Transverse colon (tissue), 3 donors: ENCODE results near the gene PCED1B.

Source experiments
- CTCF ChIP-seq, 5 experiments: fragments of 200-600 bp in 3 of 5; fragments of 450-650 bp in 2 of 5; sonication (generic) in 3 of 5; IDR thresholded peaks; 1 replicate in 2 of 5; 2 replicates in 3 of 5; pipeline ENCODE4 v1.5.1; 2016 to 2017; ENCODE audit warnings: antibody characterized with exemption in 5 of 5, inconsistent platforms in 3 of 5, mild to moderate bottlenecking in 2 of 5, moderate library complexity in 1 of 5
- EP300 ChIP-seq: sonication (generic); formaldehyde crosslinking; IDR thresholded peaks from one replicate; pipeline ENCODE4 v1.6.1; 2017; ENCODE audit warnings: antibody characterized with exemption, low read depth

- TF ChIP-seq CTCF (IDR thresholded peaks at IDR 0.05) (no peak), EP300 (no peak)
These were observed 72.7 kb downstream of the PCED1B start for GRCh38 chr12:47152095-47152494.
